Gastroesophageal sphincter (tissue), 3 donors: Measurements from ENCODE around the gene MNAT1.

Experiments used
- CTCF ChIP-seq, 4 experiments: fragments of 200-600 bp in 2 of 4; fragments of 450-650 bp in 2 of 4; sonication (generic) in 1 of 4; IDR thresholded peaks; one replicate each; pipeline ENCODE4 v1.5.1; 2017 to 2019; ENCODE audit warnings: antibody characterized with exemption in 4 of 4, mild to moderate bottlenecking in 2 of 4, moderate library complexity in 2 of 4
- POLR2A ChIP-seq, 2 donors: fragments of 450-650 bp; IDR thresholded peaks; one replicate each; pipeline ENCODE4 v1.6.1; 2017; ENCODE audit warnings: antibody characterized with exemption in 2 of 2, mild to moderate bottlenecking in 2 of 2, moderate library complexity in 1 of 2
- POLR2AphosphoS5 ChIP-seq: sonication (generic); formaldehyde crosslinking; IDR thresholded peaks from one replicate; pipeline ENCODE4 v1.6.1; 2017; ENCODE audit warnings: antibody characterized with exemption

- TF ChIP-seq POLR2A (IDR thresholded peaks at IDR 0.05) (no peak), CTCF (IDR thresholded peaks at IDR 0.05) (no peak), POLR2AphosphoS5 (no peak)
These were observed 237.7 kb downstream of the MNAT1 start for GRCh38 chr14:60972295-60972694.
